T-helper 22 cell (primary cell): ENCODE measurements around the gene DICER1.

ENCODE experiments used
- DNase-seq: peaks from one replicate; pipeline ENCODE4 v3.0.0-alpha.2; 2020; ENCODE audit warnings: low read depth

DICER1 gene

DNA sequence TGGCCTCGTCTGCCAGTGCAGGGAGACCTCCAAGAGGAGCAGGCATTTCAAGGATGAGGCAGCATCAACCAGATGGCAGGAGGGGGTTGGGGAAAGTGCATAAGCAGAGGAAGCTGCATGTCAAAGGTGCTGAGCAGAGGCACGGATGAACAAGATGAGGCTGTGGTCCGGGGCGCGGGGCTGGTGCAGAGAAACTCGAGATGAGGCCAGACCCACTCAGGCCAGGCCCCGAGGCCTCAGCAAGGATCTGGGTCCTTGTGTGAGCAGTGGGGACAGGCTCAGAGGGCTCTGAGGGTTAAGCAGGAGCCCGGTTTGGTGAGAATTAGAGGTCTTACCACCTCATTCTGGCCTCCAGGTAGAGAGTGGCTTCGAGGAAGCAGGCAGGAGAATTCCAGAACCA, 98.8 kb downstream of the DICER1 start:
- no peak for DNase-seq

GRCh38 chr14:95057851-95058250, 99.5 kb downstream of the DICER1 start:
- no peak for DNase-seq

- DNase-seq, result no peak
Observed at GRCh38 chr14:95057147-95057546, 100.2 kb downstream of the DICER1 start.

DNA sequence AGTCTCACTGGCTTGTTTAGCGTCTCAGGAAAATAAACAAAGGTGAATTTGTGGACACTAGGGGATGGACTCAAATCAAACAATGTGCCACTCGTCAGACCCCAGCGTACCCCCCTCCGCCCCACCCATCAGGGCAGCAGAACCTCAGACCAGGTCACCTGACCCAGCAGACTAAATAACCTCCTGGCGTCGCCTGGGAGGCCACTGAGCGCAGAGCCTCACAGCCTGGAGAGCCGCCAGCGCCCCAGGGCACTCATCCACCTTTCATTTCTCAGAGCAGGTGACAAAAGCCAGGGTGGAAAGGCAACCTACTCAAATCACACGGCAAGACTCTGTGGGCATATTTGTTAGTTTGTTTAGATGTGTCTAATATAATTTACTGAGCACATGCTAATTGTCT, 100.9 kb downstream of the DICER1 start:
- no peak for DNase-seq

GRCh38 chr14:95055318-95055717, 102.0 kb downstream of the DICER1 start:
- no peak for DNase-seq

DNA sequence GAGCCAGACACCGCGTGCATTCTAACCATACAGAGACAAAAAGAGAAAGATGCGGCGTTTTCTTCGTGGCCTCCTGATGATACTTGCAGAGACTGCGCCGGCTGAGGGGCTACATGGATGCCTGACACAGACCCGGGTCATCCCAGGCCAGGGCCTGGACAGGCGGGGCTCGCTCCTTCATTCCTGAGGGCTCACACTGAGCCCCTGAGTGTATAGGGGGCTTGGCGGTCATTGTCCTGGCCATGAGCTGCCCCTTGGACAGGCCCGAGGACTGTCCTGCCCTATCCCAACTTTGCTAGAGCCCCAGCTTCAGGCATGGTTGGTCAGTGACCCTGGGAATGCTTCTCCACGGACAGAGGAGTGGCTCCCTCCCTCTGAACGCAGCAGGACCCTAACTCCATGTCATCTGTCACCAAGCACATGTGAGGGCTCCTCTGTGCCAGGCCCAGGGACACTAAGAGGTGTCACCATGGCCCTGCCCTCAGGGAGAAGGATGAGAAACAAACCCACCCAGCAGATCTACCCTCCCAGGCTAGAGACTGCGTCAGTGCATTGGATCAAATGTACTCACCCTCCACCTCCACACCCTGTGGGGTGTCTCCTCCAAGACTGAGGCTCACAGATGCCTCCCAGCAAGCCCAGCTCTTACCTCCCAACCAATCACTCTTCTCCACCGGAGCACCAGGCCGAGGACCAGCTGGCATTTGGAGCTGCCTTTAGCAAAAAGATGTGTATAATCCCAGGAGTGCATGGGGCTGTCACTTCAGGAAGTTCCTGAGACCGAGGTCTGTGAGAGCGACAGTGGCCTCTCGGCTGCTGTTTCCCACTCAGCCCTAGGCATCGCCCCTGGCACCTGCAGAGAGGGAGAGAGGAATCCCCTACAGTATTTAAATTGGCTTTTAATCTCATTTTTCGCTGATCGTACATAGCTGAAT, 102.7 kb downstream of the DICER1 start:
- no peak for DNase-seq

DNA sequence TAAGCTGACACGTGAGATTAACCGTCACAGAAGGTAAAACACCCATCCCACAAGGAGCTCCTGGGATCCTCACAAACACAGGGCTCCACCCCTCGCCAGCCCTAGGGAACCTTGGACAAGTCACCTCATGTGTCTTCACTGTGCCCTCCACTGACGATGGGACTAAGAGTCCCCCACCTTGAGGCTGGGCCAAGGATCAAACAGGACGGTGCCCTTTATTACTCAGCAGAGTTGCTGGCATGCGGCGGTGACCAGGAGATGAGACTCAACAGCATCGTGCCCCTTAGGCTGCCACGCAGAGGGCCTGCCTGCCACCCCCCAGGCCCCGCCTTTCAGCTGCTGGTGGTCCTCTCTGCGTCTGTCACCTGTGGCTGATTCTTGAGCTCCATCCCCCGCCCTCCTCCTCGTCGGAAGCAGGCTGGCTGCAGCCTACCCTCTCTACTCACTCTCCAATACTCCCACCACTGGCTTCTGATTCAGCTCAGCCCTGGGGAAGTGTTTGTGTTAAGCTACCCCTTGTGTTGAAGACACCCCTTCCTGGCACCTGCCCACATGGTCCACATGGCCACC, 105.2 kb downstream of the DICER1 start:
- no peak for DNase-seq

DNA sequence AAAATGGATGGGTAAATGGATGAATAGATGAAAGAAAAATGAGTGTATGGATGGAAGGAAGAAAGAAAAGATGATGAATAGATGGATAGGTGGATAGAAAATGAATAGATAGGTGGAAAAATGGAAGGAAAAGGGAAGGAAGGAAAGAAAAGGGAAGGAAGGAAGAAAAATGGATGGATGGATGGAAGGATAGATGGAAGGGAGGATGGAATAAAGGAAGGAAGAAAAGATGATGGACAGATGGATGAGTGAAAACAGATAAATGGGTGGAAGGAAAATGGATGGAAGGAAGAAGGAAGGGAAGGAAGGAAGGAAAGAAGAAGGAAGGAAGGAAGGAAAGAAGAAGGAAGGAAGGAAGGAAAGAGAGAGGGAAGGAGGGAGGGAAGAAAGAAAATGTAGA, 107.4 kb downstream of the DICER1 start:
- DNase-seq, result no peak

DNA sequence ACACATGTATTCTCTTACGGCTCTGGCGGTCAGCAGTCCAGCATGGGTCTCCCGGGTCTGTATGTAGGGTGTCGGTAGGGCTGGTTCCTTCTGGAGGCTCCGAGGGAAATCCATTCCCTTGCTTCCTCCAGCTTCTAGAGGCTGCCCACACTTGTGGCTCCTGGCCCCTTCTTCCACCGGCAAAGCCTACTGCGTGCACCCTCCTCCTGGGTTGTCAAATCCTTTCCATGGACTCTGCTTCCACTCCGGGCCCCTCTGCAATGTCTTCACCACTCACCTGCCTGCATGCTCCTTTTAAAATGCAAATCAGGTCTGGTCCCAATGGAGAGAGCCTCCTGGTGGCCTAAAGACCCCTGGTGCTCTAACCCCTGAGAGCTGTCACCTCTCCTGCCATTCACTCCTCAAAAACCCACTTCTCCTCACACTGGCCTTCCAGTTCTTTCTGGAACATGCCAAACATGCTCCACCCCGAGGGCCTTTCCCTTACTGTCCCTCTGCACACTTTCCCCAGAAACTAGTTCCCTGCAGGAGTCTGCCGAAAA, 108.5 kb downstream of the DICER1 start:
- DNase-seq, result no peak

DNA sequence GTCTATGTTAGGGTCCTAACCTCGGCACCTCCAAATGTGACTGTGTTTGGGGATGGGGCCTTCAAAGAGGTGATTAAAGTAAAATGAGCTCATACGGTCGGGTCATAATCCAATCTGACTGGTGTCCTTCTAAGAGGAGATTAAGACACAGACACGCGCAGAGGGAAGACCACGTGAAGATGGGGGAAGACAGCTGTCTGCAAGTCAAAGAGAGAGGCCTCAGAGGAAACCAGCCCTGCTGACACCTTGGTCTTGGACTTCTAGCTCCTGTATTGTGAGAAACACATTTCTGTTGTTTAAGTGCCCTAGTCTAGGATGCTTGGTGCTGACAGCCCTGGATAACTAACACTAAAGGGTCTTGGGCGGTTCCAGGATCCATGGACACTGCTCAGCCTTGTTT, 109.6 kb downstream of the DICER1 start:
- no peak for DNase-seq

DNA sequence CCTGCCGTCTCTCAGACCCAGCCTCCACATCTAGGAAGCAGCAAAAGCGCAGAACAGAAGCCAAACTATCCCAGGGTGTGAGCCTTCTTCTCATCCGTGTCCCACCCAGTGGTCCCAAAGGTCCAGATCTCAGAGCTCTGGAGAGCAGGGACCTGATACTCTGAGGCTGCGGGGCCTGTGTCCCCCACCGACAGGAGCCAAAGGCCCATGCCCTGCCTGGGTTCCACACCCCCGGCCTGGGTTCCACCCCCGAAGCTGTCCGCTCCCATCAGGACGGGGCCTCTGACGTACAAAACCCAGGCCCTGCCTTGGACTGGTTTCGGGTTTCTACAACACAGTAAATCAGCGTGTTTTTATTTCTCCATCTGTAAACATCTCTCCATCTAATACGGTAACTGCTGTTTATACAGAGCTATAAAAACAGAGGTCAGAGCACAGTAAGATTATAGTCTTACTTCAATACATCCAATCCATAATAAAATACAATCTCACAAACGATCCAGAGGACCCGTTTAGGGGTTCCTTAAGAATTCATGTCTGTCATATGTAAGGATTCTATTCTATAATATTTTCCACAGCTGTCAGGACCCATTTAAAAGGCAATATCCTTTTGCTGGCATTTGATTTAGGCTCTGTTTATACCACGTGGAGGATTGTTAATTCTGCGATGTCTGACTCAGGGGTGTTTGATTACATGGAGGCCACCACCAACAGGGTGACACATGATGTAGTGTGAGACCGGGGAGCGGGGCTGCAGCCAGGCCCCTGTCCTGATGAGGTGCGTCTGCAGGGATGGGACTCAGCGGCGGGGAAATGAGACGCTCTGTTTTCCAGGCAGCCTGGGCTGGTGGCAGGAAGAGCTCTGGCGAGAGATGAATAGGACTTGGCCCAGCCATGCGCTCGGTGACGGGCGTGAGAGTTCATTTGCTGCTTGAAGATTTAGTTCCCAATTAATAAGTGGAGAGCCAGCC, 110.3 kb downstream of the DICER1 start:
- no peak for DNase-seq

- no peak for DNase-seq
Observed at GRCh38 chr14:95045836-95046430, 111.4 kb downstream of the DICER1 start.

DNA sequence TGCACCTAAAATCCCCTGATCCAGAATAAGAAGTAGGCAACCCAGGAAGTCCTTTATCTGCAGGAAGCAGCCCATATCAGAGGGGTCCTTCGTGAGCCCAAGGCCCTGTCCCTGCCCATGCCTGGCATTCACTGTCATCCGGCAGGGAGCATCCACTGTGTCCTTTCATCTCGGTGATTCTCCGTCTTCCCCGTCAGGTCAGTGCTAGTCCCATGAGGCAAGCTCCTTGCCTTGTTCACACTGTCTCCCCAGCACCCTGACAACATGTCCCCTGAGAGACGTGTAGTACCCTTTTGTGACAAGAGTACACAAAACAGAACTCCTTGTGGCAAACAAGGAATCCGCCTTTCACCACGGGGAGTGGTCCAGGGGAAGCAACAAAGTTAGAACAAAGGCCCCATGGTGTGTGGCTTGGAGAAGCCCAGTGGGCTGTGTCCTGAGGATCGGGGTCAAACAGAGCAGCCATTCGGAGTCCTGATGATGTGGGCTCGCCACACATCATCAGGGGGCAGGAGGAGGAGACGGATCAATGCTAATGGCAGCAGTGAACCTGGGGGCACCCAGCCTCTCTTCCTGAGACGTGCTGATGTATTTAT, 112.1 kb downstream of the DICER1 start:
- no peak for DNase-seq

DNA sequence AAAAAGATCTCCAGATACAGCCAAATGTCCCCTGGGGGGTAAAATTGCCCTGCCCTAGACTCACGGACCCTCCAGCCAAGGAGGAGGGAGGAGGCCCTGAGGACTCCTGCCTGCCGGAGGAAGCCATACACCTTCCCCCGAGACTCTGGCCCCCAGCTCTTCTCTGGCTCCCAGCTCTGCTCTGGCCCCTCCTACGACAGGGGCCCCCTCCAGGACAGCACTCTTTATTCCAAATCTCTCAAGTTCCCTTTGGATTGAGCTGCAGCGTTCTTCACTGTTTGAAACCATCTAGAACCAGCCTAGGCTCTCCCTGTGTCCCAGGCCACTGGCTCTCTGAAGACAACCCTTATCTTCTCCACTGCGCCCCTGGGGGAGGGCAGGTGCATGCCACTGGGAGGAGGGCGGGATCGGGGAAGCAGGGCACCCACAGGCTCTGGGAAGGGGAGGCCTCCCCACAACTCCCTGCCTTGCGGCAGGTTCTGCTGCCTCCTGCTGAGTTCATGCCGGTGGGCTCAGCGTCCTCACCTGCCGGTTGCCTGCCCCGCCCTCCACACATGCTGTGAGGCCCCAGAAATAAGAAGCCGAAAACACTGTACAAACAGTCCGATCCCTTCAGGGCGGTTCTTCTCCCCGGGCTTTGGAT, 112.7 kb downstream of the DICER1 start:
- DNase-seq, result no peak

DNA sequence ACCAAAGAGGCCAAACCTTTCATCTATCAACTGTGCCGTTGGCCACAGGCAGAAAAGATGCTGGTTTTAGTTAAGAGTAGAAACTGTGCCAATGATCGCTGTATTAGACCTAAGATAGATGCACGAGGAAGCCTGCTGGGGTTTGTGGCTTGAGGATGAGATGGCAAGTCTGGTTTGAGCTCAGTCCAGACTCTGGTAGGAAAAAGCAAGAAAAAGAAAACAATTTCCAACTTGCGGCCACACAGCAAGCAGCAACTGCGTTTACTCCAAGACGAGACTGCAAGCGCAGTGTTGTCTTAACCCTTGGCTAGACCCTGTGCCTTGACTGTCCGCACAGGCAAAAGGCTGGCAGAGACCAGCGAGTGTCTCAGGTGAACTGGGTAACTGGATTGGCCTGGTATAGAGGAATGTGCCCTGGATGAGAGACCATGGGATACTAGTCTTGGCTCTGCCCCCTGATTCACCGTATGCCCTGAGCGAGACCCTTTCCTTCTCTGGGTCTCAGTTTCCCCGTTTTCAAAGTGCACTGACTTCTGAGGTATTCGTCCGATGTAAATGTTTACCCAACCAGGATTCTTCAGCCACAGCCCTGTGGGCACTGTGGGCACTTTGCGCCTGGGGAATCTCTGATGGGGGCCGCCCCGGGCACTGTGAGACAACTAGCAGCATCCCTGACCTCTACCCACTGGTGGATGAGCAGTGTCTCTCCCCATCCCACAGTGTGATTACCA, 113.4 kb downstream of the DICER1 start:
- no peak for DNase-seq

- DNase-seq, result no peak
Observed at GRCh38 chr14:95043314-95043713, 114.0 kb downstream of the DICER1 start.

DNA sequence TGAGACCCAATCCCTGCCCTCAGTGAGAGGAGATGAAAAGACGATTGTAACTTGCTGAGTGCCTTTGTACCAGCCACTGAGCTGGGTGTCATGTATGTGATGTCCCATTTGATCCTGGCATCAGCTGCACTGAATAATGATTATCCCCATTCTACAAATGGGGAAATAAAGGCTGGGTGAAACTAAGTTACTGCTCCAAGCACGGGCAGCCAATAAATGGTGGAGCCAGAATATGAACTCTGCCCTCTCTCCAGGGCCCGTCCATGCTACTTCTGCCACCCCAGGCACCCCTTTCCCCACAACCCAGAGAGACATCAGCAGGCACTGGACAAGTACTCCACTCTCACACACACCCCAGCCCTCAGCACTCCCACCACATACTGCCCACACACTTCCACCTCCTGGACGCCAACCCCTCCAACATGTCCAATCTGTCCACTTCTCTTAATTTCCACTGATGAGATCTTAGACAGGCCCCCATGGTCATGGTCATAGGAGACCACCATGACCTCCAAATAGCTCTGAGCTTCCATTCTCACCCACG, 115.8 kb downstream of the DICER1 start:
- DNase-seq, result no peak

DNA sequence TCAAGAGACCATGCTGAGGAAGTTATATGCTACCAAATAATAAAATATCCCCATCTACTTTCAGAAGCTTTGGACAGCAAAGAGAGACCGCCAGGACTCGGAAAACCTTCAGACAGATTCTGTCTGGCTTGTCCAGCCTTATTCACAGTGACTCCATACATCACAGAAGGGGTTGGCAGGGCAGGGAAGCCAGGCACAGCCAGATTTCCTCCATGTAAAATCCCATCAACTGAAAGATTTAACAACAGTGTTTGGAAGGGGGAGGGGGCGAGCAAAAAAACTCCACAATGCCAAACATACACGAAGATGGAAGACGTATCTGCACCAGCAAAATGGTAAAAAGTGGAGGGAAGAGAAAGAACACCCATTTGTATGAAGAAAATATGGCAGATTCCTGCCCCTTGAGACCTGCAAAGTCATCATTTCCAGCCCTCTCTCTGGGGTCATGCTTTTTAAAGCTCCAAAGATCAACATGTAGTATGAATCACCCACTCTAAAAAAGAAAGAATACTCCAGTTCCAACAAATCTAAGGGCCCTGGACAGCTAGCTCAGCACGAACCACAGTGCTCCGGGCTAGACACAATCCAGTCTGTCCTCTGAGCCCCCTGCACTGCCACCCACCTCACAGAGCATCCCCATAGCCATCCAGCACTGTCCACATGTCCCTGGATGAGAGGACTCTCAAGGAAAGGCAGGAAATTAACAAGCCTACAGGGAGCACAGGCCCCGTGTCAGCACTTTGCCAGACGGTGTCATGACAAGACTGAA, 116.4 kb downstream of the DICER1 start:
- no peak for DNase-seq

DNA sequence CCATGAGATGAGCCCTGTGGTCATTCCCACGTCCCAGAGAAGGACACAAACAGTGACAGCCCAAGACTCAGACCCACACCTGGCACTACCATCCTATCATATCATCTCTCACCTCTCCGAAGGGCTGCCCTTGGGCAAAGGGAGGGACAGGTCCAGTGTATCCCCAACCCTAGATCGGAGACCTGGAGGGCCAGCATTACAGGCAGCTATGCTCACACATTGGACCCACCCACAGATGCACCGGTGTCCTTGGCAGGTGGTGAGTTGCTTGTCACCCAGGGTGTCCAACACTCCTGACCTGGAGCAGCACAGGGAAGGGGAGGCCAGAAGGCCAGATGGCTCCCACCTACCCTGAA, 117.4 kb downstream of the DICER1 start:
- no peak for DNase-seq
